ENCODE data around the gene EPC1.
"Not testable (repeated sequence)": the region's sequence is repeated elsewhere in the genome, so short reads cannot be mapped to it uniquely, and the experiment has no call there.

The EPC1 gene

DNA sequence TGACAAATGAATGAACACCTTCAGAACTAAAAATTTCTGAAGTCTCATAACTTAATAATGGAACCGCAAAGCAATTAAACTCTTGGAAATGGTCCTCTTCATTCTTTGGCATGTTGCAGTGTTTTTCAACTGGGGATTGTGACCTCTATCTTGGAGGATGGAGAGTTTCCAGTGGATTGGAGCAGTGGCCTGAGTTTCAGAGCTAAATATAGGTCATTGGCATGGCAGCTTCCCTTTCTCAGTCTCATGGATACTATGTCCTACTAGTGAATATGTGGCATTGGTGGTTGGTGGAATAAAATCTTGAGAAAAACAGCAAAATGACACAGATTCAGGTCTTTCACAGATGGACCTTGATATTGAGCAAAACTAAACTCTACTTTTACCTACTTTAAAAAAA is 24.1 kb upstream of the EPC1 start:
- DNase-seq (ENCODE audit: low read depth): no peak

DNA sequence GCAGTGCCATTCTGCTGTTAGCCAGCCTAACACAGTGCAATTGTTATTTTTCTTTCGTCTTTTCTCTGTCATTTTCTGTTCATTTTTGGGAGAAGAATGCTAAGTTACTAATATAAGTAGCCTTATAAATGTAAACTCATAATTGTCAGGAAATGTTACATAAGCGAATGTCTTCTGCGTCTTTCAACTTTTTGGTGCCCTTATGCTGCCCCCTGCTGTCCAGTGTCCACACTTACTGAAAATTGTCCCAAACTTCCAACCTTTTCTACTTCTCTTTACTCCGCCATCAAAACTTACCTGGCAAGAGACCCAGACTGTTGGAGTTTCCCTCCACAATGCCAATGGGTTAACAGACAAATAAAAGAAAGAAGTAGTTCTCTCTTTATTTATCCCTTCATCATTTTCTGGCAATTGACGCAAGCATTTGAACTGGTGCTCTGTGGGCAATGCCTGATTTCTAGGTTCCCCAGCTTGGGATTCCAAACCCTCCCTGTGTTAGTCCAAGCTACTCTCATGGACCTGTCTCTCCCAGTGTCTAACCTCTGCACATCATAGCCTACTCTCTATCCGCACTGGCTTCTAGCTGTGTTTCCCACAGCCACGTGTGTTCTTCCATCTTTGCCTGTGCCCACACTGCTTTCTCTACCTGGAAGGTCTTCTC is 21.0 kb upstream of the EPC1 start:
- no peak for DNase-seq (ENCODE audit: low read depth)

DNA sequence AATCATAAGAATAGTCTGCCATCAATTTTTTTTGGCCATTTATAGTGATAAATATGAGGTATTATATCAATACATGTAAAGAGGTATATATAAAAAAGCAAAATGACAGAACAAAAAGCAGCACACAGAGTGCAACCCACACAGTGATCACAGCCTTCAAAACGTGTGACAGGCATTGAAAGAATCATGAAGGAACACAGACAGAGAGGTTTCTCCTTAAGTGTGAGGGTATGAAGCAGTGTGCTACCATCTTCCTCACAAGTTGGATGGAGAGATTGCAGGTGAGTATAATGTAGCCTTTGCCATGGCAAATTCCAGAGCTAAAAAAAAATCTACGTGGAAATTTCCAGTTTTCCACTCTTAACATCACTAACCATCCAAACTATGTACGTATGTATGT is 19.6 kb upstream of the EPC1 start:
- no peak for DNase-seq (ENCODE audit: low read depth)

DNA sequence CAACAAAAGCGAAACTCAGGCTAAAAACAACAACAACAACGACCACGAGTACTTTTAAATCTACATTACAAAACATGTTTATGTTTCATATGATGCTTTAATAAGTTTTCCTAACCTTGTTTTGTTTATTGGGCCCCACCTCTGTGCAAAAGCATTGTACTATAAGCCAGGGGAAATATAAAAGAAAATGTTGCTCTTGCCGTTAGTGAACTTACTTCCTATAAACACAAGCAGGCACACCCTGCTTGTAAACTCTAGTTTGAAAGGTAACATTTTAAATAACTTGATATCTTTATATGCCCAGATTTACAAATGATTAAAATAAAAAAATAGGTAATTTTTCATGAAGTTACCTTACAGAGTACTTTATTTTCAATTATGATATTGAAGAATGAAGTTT is 19.2 kb upstream of the EPC1 start:
- no peak for DNase-seq (ENCODE audit: low read depth)

DNA sequence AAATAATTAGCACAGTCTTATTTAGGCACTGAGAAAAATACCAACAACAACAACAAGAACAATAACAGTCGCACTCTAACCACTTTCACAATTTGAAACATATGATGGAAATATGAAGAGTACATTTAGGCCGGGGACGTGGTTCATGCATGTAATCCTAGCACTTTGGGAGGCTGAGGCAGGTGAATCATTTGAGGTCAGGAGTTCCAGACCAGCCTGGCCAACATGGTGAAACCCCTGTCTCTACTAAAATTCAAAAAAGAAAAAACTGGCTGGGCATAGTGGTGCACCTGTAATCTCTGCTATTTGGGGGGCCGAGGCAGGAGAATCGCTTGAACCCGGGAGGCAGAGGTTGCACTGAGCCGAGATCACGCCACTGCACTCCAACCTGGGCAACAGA is 18.4 kb upstream of the EPC1 start:
- DNase-seq (ENCODE audit: low read depth): not testable (repeated sequence)

DNA sequence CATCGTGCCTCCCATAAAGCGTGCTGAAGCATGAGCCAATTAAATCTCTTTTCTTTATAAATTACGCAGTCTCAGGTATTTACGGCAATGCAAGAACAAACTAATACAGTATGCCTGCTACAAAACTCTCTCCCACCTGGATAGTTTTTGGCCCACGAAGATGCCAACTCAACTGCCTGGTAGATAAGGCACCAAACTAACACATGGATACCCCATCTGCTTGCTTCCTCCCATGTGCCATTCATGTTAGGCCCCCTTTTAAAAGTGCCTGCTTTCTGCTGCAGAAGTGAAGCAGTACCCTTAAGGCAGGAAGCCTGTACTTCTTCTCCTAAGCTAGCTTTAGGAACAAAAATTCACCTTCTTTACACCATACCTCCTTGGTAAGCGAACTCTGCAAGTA is 15.6 kb upstream of the EPC1 start:
- no peak for DNase-seq (ENCODE audit: low read depth)

DNA sequence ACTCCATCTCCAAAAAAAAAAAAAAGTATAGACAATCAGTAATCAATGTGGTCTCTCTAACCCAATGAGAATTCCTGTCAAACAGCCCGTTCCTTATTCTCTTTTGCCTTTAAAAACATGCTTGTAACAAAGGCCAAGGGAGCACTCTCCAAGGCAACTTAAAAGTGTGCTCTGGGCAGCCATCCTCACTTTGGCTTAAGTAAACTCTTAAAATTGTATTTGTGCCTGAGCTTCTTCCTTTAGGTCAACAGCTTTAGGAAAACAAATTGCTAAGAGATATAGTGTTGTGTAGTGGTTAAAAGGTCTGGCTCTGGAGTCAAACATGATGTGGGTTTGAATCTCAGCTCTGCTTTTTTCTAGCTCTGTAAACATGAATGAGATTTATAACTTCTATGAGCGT is 13.9 kb upstream of the EPC1 start:
- no peak for DNase-seq (ENCODE audit: low read depth)

DNA sequence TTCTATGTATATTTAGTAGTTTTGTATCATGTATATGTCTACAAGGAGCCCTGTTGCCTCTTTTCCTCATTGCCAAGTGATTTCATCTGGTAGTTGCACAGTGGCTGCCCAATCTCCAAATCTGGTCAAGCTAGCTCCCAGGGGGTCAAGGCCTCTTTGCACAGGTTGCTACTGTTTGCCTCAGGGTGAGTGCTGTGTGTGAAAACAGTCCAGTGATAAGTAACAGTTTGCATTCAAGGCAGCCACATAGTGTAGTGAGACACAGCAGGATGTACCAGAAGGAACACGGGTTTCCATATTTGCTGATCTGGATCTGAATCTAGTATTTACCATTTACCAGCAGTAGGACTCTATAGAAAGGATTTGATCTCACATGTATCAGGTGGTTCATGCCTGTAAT is 13.3 kb upstream of the EPC1 start:
- no peak for DNase-seq (ENCODE audit: low read depth)

DNA sequence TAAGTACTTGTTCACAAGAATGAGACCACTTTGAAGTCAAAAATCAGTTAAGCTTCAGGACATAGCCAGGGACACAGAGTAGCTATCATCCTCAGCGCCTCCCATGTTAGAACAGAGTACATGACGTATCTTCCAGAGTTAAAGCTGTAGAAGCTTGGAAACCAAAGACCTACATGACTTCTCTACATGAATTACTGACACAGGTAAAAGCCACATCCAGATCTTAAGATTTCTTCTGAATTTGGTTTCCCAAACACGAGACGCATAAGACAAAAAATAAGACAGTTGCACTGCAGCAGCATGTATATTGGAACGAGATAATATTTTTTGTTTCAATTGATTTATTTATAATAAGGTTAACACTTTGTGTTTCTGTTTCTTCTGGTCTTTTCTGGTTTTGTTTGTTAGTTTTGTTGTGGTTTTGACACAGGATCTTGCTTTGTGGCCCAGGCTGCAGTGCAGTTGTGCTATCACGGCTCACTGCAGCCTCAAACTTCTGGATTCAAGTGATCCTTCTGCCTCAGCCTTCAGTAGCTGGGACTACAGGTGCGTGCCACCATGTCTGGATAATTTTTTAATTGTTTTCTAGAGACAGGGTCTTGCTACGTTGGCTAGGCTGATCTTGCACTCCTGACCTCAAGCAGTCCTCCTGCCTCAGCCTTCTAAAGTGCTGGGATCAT is 10.2 kb upstream of the EPC1 start:
- no peak for DNase-seq (ENCODE audit: low read depth)

DNA sequence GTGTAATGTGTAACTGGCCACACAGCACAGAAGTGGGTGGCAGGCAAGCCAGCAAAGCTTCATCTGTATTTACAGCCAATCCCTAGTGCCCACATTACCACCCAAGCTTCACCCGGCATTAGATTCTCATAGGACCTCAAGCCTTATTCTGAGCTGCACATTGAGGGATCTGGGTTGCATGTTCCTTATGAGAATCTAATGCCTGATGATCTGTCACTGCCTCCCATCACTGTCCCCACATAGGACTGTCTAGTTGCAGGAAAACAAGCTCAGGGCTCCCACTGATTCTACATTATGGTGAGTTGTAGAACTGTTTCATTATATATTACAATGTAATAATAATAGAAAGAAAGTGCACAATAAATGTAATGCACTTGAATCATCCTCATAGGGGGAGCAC is 7.7 kb upstream of the EPC1 start:
- DNase-seq (ENCODE audit: low read depth): not testable (repeated sequence)

DNA sequence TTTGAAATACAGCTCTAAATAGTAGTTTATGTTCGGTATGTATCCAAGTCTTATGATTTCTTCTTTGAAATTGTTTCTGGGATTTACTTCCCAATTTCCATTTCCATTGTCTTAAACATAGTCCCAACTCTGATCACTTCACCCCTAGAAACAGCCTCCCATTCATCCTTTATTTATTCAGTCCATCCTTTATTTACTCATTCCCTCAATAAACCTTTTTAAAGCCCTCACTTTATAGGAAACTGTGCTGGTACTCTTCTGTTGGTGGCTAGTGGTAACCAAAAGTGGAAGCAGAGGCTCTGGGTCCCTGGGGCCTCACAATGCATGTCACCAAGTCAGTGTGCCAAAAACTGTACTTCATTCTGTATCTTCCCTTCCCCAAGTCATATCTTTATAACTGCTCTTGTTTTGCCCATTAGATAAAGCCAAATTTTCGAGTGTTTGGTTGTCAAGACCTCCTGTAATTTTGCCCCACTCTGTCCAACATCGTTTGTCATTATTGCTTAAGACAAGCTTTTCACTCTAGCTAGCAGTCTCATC is 3.9 kb upstream of the EPC1 start:
- no peak for DNase-seq (ENCODE audit: low read depth)

DNA sequence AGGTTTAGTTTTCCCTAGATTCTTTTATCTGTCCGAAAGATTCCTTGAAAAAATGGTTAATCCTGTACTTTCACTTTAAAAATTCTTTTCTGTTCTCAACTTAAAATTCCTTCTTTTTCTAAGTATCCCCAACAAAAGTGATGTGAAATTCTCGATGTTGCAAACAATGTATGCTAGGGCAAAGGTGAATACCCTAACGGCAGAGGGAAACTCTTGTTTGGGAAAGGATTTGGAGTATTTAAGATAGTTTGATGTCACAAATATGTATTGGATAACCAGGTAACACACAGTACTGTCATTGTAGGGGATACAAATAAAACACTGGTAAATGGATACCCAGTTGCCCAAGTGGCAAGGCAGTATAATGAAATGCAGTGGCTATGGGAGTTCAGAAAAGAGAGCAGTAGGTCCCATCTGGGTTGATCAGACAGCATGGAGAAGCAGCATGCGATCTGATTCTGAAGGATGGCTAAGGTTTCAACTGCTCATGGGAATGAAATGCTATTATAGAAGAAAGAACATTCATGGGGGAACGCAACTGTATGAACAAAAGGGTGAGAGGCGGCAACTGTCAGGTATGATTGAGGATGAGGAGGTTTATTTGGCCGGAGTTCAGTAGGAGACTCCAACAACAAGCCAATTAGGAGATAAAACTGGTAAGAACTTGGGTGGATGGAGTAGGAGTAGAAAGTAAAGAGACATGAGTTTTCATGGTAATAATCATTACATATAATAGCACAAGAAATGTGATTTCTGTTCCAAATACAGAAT is 3.2 kb upstream of the EPC1 start:
- no peak for DNase-seq (ENCODE audit: low read depth)

DNA sequence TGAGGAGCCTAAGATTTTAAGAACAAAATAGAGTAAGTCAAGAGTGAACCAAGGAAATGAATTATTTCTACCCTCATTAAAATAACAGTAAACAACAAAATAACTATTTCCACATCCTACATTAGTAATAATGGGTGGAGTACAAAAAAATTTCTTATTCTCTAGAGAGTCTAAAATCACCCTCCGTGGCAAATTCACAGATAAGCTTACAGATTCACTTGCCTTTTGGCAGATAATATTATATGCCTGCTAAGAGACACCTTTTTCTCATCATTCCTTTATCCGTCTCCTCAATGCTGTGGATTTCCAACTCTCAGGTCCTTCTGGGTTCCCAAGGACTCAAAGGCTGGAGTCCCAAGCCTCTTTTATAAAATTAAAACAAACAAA is 2.2 kb upstream of the EPC1 start:
- DNase-seq (ENCODE audit: low read depth): no peak

DNA sequence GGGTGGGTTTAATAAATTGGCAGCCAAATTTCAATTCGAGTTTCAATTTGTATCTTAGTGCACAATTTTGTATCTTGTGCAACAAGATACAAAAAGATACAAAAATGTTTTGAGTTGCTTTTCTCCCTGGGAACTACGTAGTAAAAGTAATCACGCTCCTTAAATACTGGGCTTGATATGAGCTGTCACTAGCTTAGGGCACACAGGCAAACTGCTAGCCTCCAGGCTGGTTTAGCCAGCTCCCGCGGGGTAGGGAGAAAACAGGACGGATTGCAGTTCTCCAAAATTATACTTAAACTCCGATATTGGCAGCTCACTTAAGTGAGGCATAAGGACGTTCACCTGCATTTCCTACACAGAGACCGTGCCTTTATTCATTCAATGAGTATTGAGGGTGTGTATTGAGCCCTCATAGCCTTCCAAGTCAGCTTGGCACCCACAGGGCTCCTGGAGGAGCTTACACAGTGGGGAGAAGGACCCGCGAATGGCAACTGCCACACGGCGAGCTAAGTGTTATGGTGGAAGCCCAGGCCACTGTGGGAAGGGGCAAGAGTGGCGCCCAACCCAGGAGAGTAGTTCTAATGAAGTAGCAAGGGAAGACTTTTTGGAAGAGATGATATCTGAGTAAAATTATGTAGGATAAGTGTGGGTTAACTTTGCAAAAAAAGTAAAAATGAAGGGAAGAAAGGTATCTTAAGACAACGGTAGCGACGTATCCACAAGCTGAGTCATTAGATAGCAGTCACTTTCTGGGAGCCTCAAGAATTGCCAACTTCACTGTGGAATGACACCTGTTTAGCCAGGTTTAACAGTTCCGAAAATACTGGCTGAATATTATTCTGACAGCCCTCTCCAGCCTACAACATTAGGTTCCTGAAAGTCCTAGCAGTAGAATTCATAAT is 1.6 kb upstream of the EPC1 start:
- DNase-seq (ENCODE audit: low read depth): no peak

DNA sequence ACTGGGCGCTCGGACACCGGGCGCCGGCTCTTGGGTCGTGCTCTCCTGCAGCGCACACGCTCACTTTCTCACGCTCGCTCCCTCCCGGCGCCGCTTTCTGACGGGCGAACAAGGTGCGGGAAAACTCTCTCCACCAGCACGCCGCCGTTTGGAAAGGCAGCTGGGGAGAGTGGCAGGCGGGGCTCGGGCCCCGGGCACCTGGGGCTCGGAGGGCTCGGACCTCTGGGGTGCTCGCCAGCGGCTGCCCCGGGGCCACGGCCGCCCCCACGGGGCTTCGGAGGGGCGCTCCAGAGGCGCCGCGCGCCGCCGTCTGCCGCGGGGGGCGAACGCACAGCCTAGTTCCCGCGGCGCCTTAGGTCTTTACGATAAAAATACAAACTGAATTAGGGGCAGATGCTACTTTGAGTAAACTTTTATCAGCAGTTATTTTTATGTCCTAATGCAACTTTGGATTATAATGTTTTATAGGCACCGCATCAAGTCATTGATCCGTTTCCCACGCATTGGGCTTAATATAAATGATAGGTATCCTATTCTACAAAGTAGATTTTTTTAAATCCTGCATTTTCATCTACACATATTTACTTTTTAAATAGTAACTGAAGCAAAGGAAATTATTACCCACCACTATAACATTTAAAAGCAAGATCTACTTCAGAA is 535 bp upstream of the EPC1 start:
- no peak for DNase-seq (ENCODE audit: low read depth)

DNA sequence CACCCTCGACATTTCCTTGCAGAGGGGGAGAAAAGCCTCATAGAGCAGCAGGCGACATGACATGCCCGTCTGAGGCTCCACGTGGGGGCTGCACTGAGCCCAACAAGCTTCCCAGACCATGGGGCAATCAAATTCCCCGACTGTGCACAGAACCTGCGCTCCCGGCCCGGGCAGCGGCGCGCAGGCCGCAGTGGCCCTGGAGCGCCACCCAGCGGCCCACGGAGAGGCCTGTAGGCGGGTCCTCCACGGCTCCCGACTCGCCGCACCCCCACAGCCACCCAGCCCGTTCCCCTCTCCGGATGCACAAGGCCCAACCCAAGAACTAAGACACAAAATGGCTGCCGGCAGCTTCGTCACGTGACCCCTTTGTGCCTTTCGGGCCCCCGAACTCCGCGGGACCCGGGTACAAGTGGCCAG is 816 bp downstream of the EPC1 start:
- peak; percentile 67 for DNase-seq (ENCODE audit: low read depth)

DNA sequence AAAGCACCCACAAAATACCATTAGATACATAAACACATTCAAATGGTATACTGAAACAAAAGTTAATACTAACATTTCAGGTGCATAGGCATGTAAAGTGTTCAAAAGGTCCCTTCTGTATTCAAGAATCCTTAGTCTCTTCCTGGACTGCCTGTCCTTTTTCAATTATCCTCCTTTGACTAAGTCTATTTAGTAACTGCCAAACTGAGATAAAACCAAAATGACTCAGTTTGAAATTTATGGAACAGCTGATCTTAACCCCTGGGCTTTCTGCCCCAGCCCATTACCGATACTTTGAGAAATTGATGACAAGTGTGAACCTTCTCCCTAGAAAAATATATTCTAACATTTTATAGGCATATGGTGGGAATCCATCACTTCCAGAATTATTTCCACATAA is 5.4 kb downstream of the EPC1 start:
- DNase-seq (ENCODE audit: low read depth): no peak

DNA sequence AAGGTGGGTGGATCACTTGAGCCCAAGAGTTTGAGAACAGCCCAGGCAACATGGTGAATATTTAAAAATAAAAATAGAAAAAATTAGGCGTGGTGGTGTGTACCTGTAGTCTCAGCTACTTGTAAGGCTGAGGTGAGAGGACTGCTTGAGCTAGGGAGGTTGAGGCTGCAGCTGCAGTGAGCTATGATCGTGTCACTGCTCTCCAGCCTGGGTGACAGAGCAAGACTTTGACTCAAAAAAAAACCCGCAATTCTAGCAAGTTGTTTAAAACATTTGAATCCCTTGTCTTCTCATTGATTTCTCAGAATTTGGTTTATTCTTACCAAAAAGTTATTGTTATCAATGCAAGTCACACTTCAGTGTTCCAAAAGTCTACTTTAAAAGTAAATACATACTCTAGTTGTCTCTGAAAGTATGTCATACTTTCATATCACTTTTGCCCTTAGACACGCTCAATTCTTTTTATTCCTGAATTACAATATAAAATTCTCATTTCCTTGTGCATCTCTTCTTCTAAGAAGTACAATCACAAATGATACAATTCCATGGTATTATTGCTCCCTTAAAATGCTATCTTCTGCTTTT is 6.3 kb downstream of the EPC1 start:
- no peak for DNase-seq (ENCODE audit: low read depth)

DNA sequence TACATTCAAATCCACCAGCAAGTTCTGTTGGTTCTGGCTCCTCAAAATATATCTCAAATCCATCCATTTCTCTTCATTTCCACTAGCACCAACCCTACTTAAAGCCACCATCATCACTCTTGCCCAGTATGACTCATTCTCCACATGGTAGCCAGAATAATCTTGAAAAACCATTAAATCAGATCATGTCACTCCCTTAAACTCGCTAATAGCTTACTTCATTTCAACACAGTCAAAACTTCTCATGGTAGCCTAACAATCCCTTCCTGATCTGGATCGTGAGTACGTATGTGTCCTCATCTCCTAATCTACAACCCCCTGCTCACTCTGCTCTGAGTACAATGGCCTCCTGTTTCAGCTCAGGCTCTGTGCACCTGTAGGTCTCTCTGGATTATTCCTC is 8.7 kb downstream of the EPC1 start:
- no peak for DNase-seq (ENCODE audit: low read depth)

DNA sequence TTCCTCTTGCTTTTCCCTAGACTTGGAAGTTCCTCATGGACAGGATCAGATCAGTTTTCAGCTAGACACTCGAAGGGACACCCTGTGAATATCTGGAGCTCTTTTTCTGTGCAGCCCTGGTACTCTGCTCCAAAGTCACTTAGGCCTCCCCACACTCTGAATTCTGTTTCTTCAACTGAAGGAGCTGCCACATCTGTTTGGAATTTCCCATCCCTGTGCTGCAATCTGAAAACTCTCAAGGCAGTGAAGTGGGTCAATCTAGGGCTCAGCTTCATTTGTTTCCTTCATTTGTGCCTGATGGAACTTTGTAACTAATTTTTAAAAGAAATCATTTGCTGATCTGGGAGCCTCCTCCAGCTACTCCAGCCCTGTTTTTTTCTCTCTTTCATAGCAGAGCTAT is 9.6 kb downstream of the EPC1 start:
- DNase-seq (ENCODE audit: low read depth): no peak

DNA sequence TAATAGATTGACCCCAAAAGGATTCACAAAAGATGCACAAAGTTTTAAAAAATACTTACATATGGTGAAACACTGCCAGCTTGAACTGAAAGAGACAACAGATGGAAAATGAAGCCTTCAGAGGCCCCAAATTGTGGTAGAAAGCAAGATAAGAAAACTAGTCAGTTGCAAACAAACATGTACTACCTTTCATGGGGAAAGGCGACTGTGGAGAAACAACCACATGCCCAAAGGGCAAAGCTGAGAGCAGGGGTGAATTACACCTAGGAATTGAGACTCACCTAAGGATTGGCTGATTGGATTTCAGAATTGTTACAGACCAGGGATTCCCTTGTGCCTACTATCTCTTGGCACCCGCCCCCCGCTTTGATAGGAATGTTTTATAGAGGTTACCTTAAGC is 13.1 kb downstream of the EPC1 start:
- no peak for DNase-seq (ENCODE audit: low read depth)

Data from non-pigmented ciliary epithelial cell (primary cell).